SU-DHL-6 (cell line): ENCODE results near the gene CST9L.

Experiments
- H2AFZ ChIP-seq: fragments of 200-600 bp; sonication (generic); 2 replicates; pipeline ENCODE4 v1.6.1; 2014; ENCODE audit warnings: low read depth, mild to moderate bottlenecking, moderate library complexity, mixed read lengths, antibody characterized with exemption, low read length; ENCODE audit not compliant: severe bottlenecking
- H3F3A ChIP-seq: fragments of 200-600 bp; shearing (Covaris generic); 2 replicates; pipeline ENCODE4 v1.6.0; 2016; ENCODE audit warnings: antibody characterized with exemption, mild to moderate bottlenecking; ENCODE audit not compliant: insufficient read depth
- H3K27ac ChIP-seq: fragments of 200-600 bp; sonication (generic); 2 replicates; pipeline ENCODE4 v1.5.1; 2016; ENCODE audit warnings: low read depth, mild to moderate bottlenecking, low read length, moderate library complexity, mixed read lengths
- H3K27me3 ChIP-seq: fragments of 200-600 bp; sonication (generic), shearing (Covaris generic); 2 replicates; pipeline ENCODE4 v1.6.0; 2014; ENCODE audit warnings: mild to moderate bottlenecking, low read length
- H3K36me3 ChIP-seq: fragments of 200-600 bp; sonication (generic); 2 replicates; pipeline ENCODE4 v1.6.1; 2014; ENCODE audit warnings: mild to moderate bottlenecking, low read length, mixed read lengths
- H3K4me2 ChIP-seq: fragments of 300-600, 200-600 bp; shearing (Covaris generic), sonication (generic); 2 replicates; pipeline ENCODE4 v1.6.0; 2014; ENCODE audit warnings: low read length, low read depth, mild to moderate bottlenecking; ENCODE audit not compliant: poor library complexity, severe bottlenecking
- H3K4me3 ChIP-seq: fragments of 200-600 bp; sonication (generic); 2 replicates; pipeline ENCODE4 v1.5.1; 2014; ENCODE audit warnings: antibody characterized with exemption, low read length, mild to moderate bottlenecking, mixed read lengths; ENCODE audit not compliant: insufficient read depth, poor library complexity, severe bottlenecking
- H3K79me2 ChIP-seq: fragments of 200-600 bp; sonication (generic); 2 replicates; pipeline ENCODE4 v1.6.1; 2014; ENCODE audit warnings: mild to moderate bottlenecking, low read length, moderate library complexity; ENCODE audit not compliant: insufficient read depth
- H3K9ac ChIP-seq: fragments of 200-600 bp; sonication (generic); 2 replicates; pipeline ENCODE4 v1.7.0; 2014; ENCODE audit warnings: mild to moderate bottlenecking, low read length
- H3K9me2 ChIP-seq: fragments of 200-600 bp; sonication (generic); replicated peaks from 2 replicates; pipeline ENCODE4 v1.6.1; 2014; ENCODE audit warnings: low read length; ENCODE audit not compliant: insufficient read depth
- H3K9me3 ChIP-seq: fragments of 200-600 bp; sonication (generic); 2 replicates; pipeline ENCODE4 v1.6.1; 2014; ENCODE audit warnings: low read length, mixed read lengths; ENCODE audit not compliant: insufficient read depth
- H4K20me1 ChIP-seq: fragments of 200-600 bp; sonication (generic); 2 replicates; pipeline ENCODE4 v1.6.1; 2014; ENCODE audit warnings: low read depth, mild to moderate bottlenecking, antibody characterized with exemption, low read length, moderate library complexity, mixed read lengths
- EZH2phosphoT487 ChIP-seq: fragments of 200-600 bp; sonication (generic), shearing (Covaris generic); conservative IDR thresholded peaks from 2 replicates; pipeline ENCODE4 v1.6.1; 2018; ENCODE audit warnings: mild to moderate bottlenecking, antibody characterized with exemption, low read length, moderate library complexity, mixed read lengths
- TF ChIP-seq, protein P1 (sequence below): fragments of 200-600 bp; sonication (generic); IDR thresholded peaks from one replicate; pipeline ENCODE4 v1.5.1; 2017; ENCODE audit warnings: antibody characterized with exemption, mild to moderate bottlenecking, low read length, moderate library complexity; ENCODE audit not compliant: insufficient read depth, poor library complexity, severe bottlenecking

Gene CST9L

DNA sequence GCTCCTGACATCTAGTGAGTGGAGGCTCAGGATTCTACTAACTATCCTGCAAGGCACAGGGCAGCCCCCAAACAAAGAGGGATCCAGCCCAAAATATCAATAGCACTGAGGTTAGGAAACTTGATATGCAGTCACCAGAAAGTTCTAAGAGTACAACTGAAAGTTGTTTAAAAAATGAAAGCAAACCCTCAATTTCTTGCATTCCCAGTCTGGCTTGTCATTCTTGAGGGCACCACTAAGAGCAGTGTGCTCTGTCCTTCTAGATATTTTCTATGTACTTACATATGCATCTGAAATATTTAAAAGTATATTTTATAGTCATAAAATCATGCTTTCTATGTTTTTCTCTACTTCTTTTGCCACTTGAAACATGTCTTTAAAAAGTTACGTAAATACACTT, 41.4 kb downstream of the CST9L start:
- H3K9ac ChIP-seq: no peak overlapping the region
- no peaks in the 10 kb centered on the region for H3K36me3 ChIP-seq
- no peak overlapping the region for H3K4me3 ChIP-seq
- H3K79me2 ChIP-seq: no peaks in the 10 kb centered on the region
- no peaks in the 10 kb centered on the region for H3K27me3 ChIP-seq
- H3K9me3 ChIP-seq: no peaks in the 10 kb centered on the region
- H2AFZ ChIP-seq: no peak overlapping the region
- no peak overlapping the region for H3K4me2 ChIP-seq
- no peaks in the 10 kb centered on the region for H4K20me1 ChIP-seq
- no peaks in the 10 kb centered on the region for H3K9me2 ChIP-seq
- no peak overlapping the region for H3K27ac ChIP-seq
- TF ChIP-seq, protein P1, sequence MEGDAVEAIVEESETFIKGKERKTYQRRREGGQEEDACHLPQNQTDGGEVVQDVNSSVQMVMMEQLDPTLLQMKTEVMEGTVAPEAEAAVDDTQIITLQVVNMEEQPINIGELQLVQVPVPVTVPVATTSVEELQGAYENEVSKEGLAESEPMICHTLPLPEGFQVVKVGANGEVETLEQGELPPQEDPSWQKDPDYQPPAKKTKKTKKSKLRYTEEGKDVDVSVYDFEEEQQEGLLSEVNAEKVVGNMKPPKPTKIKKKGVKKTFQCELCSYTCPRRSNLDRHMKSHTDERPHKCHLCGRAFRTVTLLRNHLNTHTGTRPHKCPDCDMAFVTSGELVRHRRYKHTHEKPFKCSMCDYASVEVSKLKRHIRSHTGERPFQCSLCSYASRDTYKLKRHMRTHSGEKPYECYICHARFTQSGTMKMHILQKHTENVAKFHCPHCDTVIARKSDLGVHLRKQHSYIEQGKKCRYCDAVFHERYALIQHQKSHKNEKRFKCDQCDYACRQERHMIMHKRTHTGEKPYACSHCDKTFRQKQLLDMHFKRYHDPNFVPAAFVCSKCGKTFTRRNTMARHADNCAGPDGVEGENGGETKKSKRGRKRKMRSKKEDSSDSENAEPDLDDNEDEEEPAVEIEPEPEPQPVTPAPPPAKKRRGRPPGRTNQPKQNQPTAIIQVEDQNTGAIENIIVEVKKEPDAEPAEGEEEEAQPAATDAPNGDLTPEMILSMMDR: no peak
- no peak for TF ChIP-seq EZH2phosphoT487
- no peaks in the 10 kb centered on the region for H3F3A ChIP-seq

DNA sequence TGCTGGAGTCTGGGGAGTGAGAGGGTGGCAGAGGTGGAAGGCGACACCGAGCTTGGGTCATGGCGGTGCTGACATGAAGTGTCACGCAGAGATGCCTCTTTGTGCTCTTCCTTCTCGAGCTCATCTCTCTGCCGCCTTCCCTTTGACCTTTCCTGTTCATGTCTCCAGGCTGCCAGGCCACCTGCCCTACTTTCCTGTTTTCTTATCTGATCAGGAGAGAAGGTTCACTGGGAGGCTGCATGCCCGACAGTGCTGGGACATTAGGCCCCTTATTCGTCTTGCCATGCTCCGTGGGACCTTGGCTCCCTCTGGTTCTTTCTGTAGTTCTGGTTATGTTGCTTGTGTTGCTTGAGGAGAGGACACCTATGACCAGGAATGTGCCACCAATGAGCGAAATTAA, 44.1 kb downstream of the CST9L start:
- no peaks in the 10 kb centered on the region for H3K9me2 ChIP-seq
- no peaks in the 10 kb centered on the region for H3K79me2 ChIP-seq
- no peak overlapping the region for H3K27ac ChIP-seq
- H3K9me3 ChIP-seq: no peaks in the 10 kb centered on the region
- no peaks in the 10 kb centered on the region for H3K27me3 ChIP-seq
- no peaks in the 10 kb centered on the region for H3F3A ChIP-seq
- H4K20me1 ChIP-seq: no peaks in the 10 kb centered on the region
- no peak overlapping the region for H3K4me3 ChIP-seq
- H3K9ac ChIP-seq: no peak overlapping the region
- no peaks in the 10 kb centered on the region for H3K36me3 ChIP-seq
- no peak overlapping the region for H3K4me2 ChIP-seq
- TF ChIP-seq, protein P1: no peak
- no peak for TF ChIP-seq EZH2phosphoT487
- no peak overlapping the region for H2AFZ ChIP-seq

DNA sequence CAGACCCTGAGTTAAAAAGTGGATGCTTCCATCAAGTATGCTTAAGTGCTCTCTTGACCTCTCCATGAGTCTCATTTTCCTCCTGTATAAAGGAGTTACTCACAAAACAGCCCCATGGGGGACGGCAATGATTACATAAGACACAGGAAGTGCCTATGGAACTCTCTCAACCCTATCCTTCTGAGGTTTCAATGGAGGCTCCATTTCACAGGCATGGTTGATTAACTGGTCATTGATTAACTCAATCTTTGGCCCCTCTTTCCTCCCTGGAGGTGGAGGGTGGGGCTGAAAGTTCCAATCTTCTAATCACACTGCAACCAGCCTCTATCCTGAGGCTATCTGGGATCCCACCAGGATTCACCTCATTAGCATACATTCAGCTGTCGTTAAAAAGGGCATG, 48.1 kb downstream of the CST9L start:
- H3K9ac ChIP-seq: no peak overlapping the region
- no peaks in the 10 kb centered on the region for H3K9me3 ChIP-seq
- H3K27me3 ChIP-seq: no peaks in the 10 kb centered on the region
- no peaks in the 10 kb centered on the region for H3K36me3 ChIP-seq
- H4K20me1 ChIP-seq: no peaks in the 10 kb centered on the region
- no peaks in the 10 kb centered on the region for H3K9me2 ChIP-seq
- no peak overlapping the region for H3K27ac ChIP-seq
- H3K4me3 ChIP-seq: no peak overlapping the region
- H3F3A ChIP-seq: no peaks in the 10 kb centered on the region
- no peak for TF ChIP-seq EZH2phosphoT487
- TF ChIP-seq, protein P1: no peak
- no peaks in the 10 kb centered on the region for H3K79me2 ChIP-seq
- no peak overlapping the region for H3K4me2 ChIP-seq
- no peak overlapping the region for H2AFZ ChIP-seq
